HepG2 (cell line): ENCODE measurements around the gene TNFSF15. TPM values are rescaled to one million over a fixed set of nuclear protein-coding genes. Genes with fewer than 3 reads are reported as not detected.

Experiments used
- ATAC-seq: fragments of 200-7000 bp; cut with Tn5 transposase; 3 replicates; pipeline ENCODE4 v1.9.1; 2020; ENCODE audit warnings: mild to moderate bottlenecking, moderate library complexity
- BruUV-seq: library from RNA; stranded (reverse); fragments of 400-500 nt; replicated peaks from 2 replicates; lab custom pipeline; 2021; lab: Mats Ljungman, UMichigan
- CTCF ChIA-PET: fragments of 300-600 bp; formaldehyde crosslinking; extraction: SDS; loops from one replicate; lab custom pipeline; 2021; ENCODE audit warnings: low total read pairs, inconsistent platforms, low intra/inter-chr PET ratio; lab: Yijun Ruan, JAX
- POLR2A ChIA-PET: fragments of 350-600 bp; sonication (Branson Sonifier 250); formaldehyde crosslinking; loops from one replicate; lab custom pipeline; 2020; ENCODE audit warnings: antibody characterized with exemption, inconsistent platforms; lab: Yijun Ruan, JAX
- DNase-seq: peaks from one replicate; pipeline ENCODE4 v3.0.0-alpha.2; 2015; ENCODE audit warnings: low spot score
- FAIRE-seq: peaks from 3 replicates; lab custom pipeline; 2011; peaks lifted over from hg19 to GRCh38; lab: Jason Lieb, UNC
- H2AFZ ChIP-seq: one replicate; pipeline ENCODE4 v1.6.1; 2011; ENCODE audit warnings: low read length, inconsistent platforms
- H3K27ac ChIP-seq: fragments of 300-600 bp; 3 replicates; pipeline ENCODE4 v1.8.0; 2011; ENCODE audit warnings: mixed run types, mild to moderate bottlenecking, mixed read lengths, low read length, inconsistent platforms; ENCODE audit not compliant: insufficient read depth; ENCODE audit errors: extremely low read length
- H3K27me3 ChIP-seq, 2 experiments: fragments of 200-600 bp in 1 of 2; 2 replicates in 1 of 2; 3 replicates in 1 of 2; pipeline versions ENCODE4 v1.6.0 to v1.8.0; 2011; ENCODE audit warnings: low read length in 2 of 2, mild to moderate bottlenecking in 2 of 2, moderate library complexity in 2 of 2, inconsistent platforms in 1 of 2; ENCODE audit not compliant: insufficient read depth in 2 of 2, control insufficient read depth in 1 of 2
- H3K36me3 ChIP-seq, 2 experiments: fragments of 200-600 bp in 1 of 2; replicated peaks in 1 of 2; 2 replicates in 1 of 2; 3 replicates in 1 of 2; pipeline versions ENCODE4 v1.5.1 to v1.8.0; 2011; ENCODE audit warnings: low read length in 2 of 2, inconsistent platforms in 1 of 2; ENCODE audit not compliant: insufficient read depth in 2 of 2, control insufficient read depth in 1 of 2
- H3K4me1 ChIP-seq: 2 replicates; pipeline ENCODE4 v1.5.1; 2012; ENCODE audit warnings: low read length, inconsistent platforms; ENCODE audit not compliant: insufficient read depth
- H3K4me2 ChIP-seq: 2 replicates; pipeline ENCODE4 v1.6.0; 2011; ENCODE audit warnings: low read depth, low read length, inconsistent platforms
- H3K4me3 ChIP-seq, 3 experiments: fragments of 200-600 bp in 1 of 3; sonication (generic), shearing (Covaris generic) in 1 of 3; replicated peaks in 1 of 3; 2 replicates each; pipeline ENCODE4 v1.5.1; 2011 to 2016; ENCODE audit warnings: low read length in 3 of 3, inconsistent platforms in 2 of 3, low read depth in 2 of 3, mild to moderate bottlenecking in 2 of 3, control low read depth in 1 of 3, mixed read lengths in 1 of 3; ENCODE audit not compliant: insufficient read depth in 1 of 3
- H3K79me2 ChIP-seq: one replicate; pipeline ENCODE4 v1.6.1; 2011; ENCODE audit warnings: low read length, inconsistent platforms; ENCODE audit not compliant: insufficient read depth
- H3K9ac ChIP-seq: 2 replicates; pipeline ENCODE4 v1.6.0; 2011; ENCODE audit warnings: mild to moderate bottlenecking, low read depth, low read length, inconsistent platforms; ENCODE audit not compliant: insufficient read depth
- H3K9me3 ChIP-seq: 2 replicates; pipeline ENCODE4 v1.5.1; 2012; ENCODE audit warnings: mild to moderate bottlenecking, low read length
- H4K20me1 ChIP-seq: 2 replicates; pipeline ENCODE4 v1.6.0; 2011; ENCODE audit warnings: inconsistent platforms, mild to moderate bottlenecking, low read length, moderate library complexity; ENCODE audit not compliant: insufficient read depth
- CCDC6 ChIP-seq: sonication (generic); formaldehyde crosslinking; IDR thresholded peaks from 2 replicates; pipeline ENCODE4 v1.8.1; 2022; ENCODE audit warnings: mild to moderate bottlenecking, missing genetic modification reagents, moderate library complexity
- KMT2A ChIP-seq: sonication (generic); formaldehyde crosslinking; IDR thresholded peaks from 2 replicates; pipeline ENCODE4 v1.4.0; 2020; ENCODE audit warnings: missing genetic modification reagents
- MAFK ChIP-seq, 2 experiments: IDR thresholded peaks in 1 of 2; conservative IDR thresholded peaks in 1 of 2; 2 replicates each; pipeline ENCODE4 v1.6.1; 2011; ENCODE audit warnings: improper control_type of control experiment in 2 of 2, low read length in 2 of 2
- MIER2 ChIP-seq: IDR thresholded peaks from 2 replicates; pipeline ENCODE4 v1.6.1; 2016; ENCODE audit warnings: missing biosample characterization, missing genetic modification reagents
- ZNF343 ChIP-seq: sonication (generic); formaldehyde crosslinking; IDR thresholded peaks from 2 replicates; pipeline ENCODE4 v1.4.0; 2020; ENCODE audit warnings: mild to moderate bottlenecking, missing genetic modification reagents
- ZNF350 ChIP-seq: sonication (generic); formaldehyde crosslinking; IDR thresholded peaks from 2 replicates; pipeline ENCODE4 v1.4.0; 2020; ENCODE audit warnings: mild to moderate bottlenecking, low read depth, missing genetic modification reagents, borderline replicate concordance
- ZNF709 ChIP-seq: sonication (generic); formaldehyde crosslinking; IDR thresholded peaks from 2 replicates; pipeline ENCODE4 v1.5.0; 2020; ENCODE audit warnings: mild to moderate bottlenecking, missing genetic modification reagents
- ZNF776 ChIP-seq: sonication (generic); formaldehyde crosslinking; IDR thresholded peaks from 2 replicates; pipeline ENCODE4 v1.4.0; 2020; ENCODE audit warnings: mild to moderate bottlenecking, missing genetic modification reagents
- WGBS: methylation state at CpG from one replicate; pipeline ENCODE4 v1.1.6; 2017; ENCODE audit warnings: low lambda C conversion rate; 5-methylcytosine and 5-hydroxymethylcytosine counted together
- in situ Hi-C: cut with HindIII; loops from 2 replicates; pipeline ENCODE4 v1.10.0; 2017; ENCODE audit warnings: low pct_unique_long_range_greater_than_20kb; ENCODE audit not compliant: extremely low pct_ligation_motif_present
- intact Hi-C: fragments of 100-400 bp; cut with micrococcal nuclease; formaldehyde crosslinking; loops from one replicate; pipeline ENCODE4 v1.10.0; 2022; ENCODE audit not compliant: unreplicated experiment
- polyA plus RNA-seq, 8 experiments: library from polyadenylated mRNA; depleted of rRNA in 3 of 8; stranded (reverse) in 7 of 8; unstranded in 1 of 8; fragments of >200 nt; fragmentation: Illumina TruSeq in 4 of 8; extraction: Trizol in 4 of 8; gene quantifications; 2 replicates each; pipeline versions ENCODE4 v1.2.1 to v1.2.3, GENCODE V29; 2011 to 2016; ENCODE audit warnings: low read depth in 4 of 8, missing spikeins in 1 of 8, mixed read lengths in 1 of 8; ENCODE audit not compliant: insufficient read depth in 1 of 8
- total RNA-seq, 5 experiments: library from RNA; depleted of rRNA; stranded (reverse); fragments of >200 nt; fragmentation: Illumina TruSeq; extraction: Trizol; gene quantifications; 2 replicates each; pipeline ENCODE4 v1.2.3, GENCODE V29; 2016; ENCODE audit warnings: low read depth in 1 of 5
- TF ChIP-seq, protein P1 (sequence below): sonication (generic); formaldehyde crosslinking; conservative IDR thresholded peaks from 2 replicates; pipeline ENCODE4 v1.4.0; 2020; ENCODE audit warnings: missing genetic modification reagents
- TF ChIP-seq, protein P2 (sequence below): sonication (generic); formaldehyde crosslinking; IDR thresholded peaks from 2 replicates; pipeline ENCODE4 v1.4.0; 2020; ENCODE audit warnings: missing genetic modification reagents, borderline replicate concordance

The TNFSF15 gene
- total and polyA plus RNA-seq, 2 of the 13 experiments (the other 11 are each of a cell fraction or from before 2014, with no cell fraction given): 0.02 to 0.03 TPM

- FAIRE-seq (no peak), ATAC-seq (no peak), DNase-seq (no peak)
- ChIA-PET POLR2A (no interaction called here), CTCF (no interaction called here)
- no peak for TF ChIP-seq CCDC6
- TF ChIP-seq ZNF350 (CRISPR knock-in tag): no peak
- TF ChIP-seq ZNF776 (CRISPR knock-in tag): no peak
- no peak for TF ChIP-seq ZNF709 (CRISPR knock-in tag)
- TF ChIP-seq, protein P1, sequence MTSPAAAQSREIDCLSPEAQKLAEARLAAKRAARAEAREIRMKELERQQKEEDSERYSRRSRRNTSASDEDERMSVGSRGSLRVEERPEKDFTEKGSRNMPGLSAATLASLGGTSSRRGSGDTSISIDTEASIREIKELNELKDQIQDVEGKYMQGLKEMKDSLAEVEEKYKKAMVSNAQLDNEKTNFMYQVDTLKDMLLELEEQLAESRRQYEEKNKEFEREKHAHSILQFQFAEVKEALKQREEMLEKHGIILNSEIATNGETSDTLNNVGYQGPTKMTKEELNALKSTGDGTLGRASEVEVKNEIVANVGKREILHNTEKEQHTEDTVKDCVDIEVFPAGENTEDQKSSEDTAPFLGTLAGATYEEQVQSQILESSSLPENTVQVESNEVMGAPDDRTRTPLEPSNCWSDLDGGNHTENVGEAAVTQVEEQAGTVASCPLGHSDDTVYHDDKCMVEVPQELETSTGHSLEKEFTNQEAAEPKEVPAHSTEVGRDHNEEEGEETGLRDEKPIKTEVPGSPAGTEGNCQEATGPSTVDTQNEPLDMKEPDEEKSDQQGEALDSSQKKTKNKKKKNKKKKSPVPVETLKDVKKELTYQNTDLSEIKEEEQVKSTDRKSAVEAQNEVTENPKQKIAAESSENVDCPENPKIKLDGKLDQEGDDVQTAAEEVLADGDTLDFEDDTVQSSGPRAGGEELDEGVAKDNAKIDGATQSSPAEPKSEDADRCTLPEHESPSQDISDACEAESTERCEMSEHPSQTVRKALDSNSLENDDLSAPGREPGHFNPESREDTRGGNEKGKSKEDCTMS: no peak
- TF ChIP-seq MAFK (conservative IDR thresholded peaks at IDR 0.05 in 1 of 2, IDR thresholded peaks at IDR 0.05 in 1 of 2; ENCODE audit: low read length in 2 of 2): no peak
- TF ChIP-seq, protein P2, sequence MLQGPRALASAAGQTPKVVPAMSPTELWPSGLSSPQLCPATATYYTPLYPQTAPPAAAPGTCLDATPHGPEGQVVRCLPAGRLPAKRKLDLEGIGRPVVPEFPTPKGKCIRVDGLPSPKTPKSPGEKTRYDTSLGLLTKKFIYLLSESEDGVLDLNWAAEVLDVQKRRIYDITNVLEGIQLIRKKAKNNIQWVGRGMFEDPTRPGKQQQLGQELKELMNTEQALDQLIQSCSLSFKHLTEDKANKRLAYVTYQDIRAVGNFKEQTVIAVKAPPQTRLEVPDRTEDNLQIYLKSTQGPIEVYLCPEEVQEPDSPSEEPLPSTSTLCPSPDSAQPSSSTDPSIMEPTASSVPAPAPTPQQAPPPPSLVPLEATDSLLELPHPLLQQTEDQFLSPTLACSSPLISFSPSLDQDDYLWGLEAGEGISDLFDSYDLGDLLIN: no peak
- no peak for TF ChIP-seq MIER2
- no peak for TF ChIP-seq ZNF343 (CRISPR knock-in tag)
- no peak for TF ChIP-seq KMT2A (CRISPR knock-in tag)
- Histone ChIP-seq H3K9ac (no peak overlapping the region), H4K20me1 (no peaks in the 10 kb centered on the region), H3K36me3 (no peaks in the 10 kb centered on the region), H3K27ac (no peak overlapping the region), H3K4me2 (no peak overlapping the region), H3K79me2 (no peaks in the 10 kb centered on the region), H3K4me3 (no peak overlapping the region), H3K27me3 (no peaks in the 10 kb centered on the region; a peak in 1 of 5 replicates), H3K4me1 (no peaks in the 10 kb centered on the region), H2AFZ (no peak overlapping the region), H3K9me3 (no peaks in the 10 kb centered on the region)
- in situ Hi-C loops (no loop called here), intact Hi-C loops (no loop called here)
- 7% methylated on average over 5 of the region's 5 CpGs for WGBS
- BruUV-seq: no TSS peak
Observed at GRCh38 chr9:114785866-114786650, 19.8 kb downstream of the TNFSF15 start.
